SK-N-SH (cell line): ENCODE measurements around the gene PITPNB. TPM values are rescaled to one million over a fixed set of nuclear protein-coding genes. Genes with fewer than 3 reads are reported as not detected.

Experiments used
- CTCF ChIA-PET: fragments of 300-600, 350-600 bp; formaldehyde crosslinking; extraction: SDS; loops from one replicate; lab custom pipeline; 2021; lab: Yijun Ruan, JAX
- POLR2A ChIA-PET: fragments of 350-600 bp; sonication (Branson Sonifier 250); formaldehyde crosslinking; extraction: SDS; loops from one replicate; lab custom pipeline; 2020; ENCODE audit warnings: antibody characterized with exemption, inconsistent platforms; lab: Yijun Ruan, JAX
- DNase-seq: peaks from one replicate; pipeline ENCODE4 v3.0.0; 2012
- H2AFZ ChIP-seq: fragments of 200-600 bp; sonication (generic); 2 replicates; pipeline ENCODE4 v1.8.1; 2016; ENCODE audit warnings: antibody characterized with exemption, mild to moderate bottlenecking, low read depth
- H3F3A ChIP-seq: fragments of 200-600 bp; sonication (generic); replicated peaks from 2 replicates; pipeline ENCODE3; 2016; ENCODE audit warnings: antibody characterized with exemption, mild to moderate bottlenecking; ENCODE audit not compliant: insufficient read depth
- H3K27ac ChIP-seq, 2 experiments: fragments of 200-500 bp in 1 of 2; fragments of 200-600 bp in 1 of 2; sonication (Bioruptor generic) in 1 of 2; sonication (generic), shearing (Covaris generic) in 1 of 2; 2 replicates each; pipeline versions ENCODE4 v1.5.1 to v1.6.1; 2014 to 2016; ENCODE audit warnings: low read depth in 2 of 2, inconsistent platforms in 1 of 2, low read length in 1 of 2, mild to moderate bottlenecking in 1 of 2, mixed read lengths in 1 of 2
- H3K27me3 ChIP-seq: fragments of 200-600 bp; sonication (generic), shearing (Covaris generic); 2 replicates; pipeline ENCODE4 v1.6.1; 2016; ENCODE audit warnings: mixed run types; ENCODE audit not compliant: insufficient read depth
- H3K36me3 ChIP-seq, 2 experiments: fragments of 200-500 bp in 1 of 2; fragments of 200-600 bp in 1 of 2; sonication (Bioruptor generic) in 1 of 2; sonication (generic) in 1 of 2; replicated peaks in 1 of 2; 2 replicates each; pipeline versions ENCODE3 to v1.5.1; 2014 to 2016; ENCODE audit warnings: low read length in 1 of 2, mild to moderate bottlenecking in 1 of 2; ENCODE audit not compliant: insufficient read depth in 2 of 2, control insufficient read depth in 1 of 2
- H3K4me1 ChIP-seq, 2 experiments: fragments of 200-500 bp in 1 of 2; fragments of 200-600 bp in 1 of 2; sonication (Bioruptor generic) in 1 of 2; sonication (generic), shearing (Covaris generic) in 1 of 2; 2 replicates each; pipeline versions ENCODE4 v1.5.1 to v1.6.1; 2014 to 2016; ENCODE audit warnings: low read depth in 1 of 2, low read length in 1 of 2, mixed run types in 1 of 2; ENCODE audit not compliant: insufficient read depth in 2 of 2, control insufficient read depth in 1 of 2
- H3K4me2 ChIP-seq: fragments of 200-600 bp; sonication (generic), shearing (Covaris generic); 2 replicates; pipeline ENCODE4 v1.6.1; 2017; ENCODE audit warnings: mixed run types
- H3K4me3 ChIP-seq, 2 experiments: fragments of 200-500 bp in 1 of 2; fragments of 200-600 bp in 1 of 2; sonication (Bioruptor generic) in 1 of 2; sonication (generic), shearing (Covaris generic) in 1 of 2; 2 replicates each; pipeline versions ENCODE4 v1.5.1 to v1.8.1; 2014 to 2016; ENCODE audit warnings: low read depth in 2 of 2, inconsistent platforms in 1 of 2, low read length in 1 of 2, mild to moderate bottlenecking in 1 of 2, mixed read lengths in 1 of 2, moderate library complexity in 1 of 2
- H3K79me2 ChIP-seq: fragments of 200-600 bp; sonication (generic); 2 replicates; pipeline ENCODE4 v1.8.1; 2017; ENCODE audit warnings: mild to moderate bottlenecking; ENCODE audit not compliant: insufficient read depth
- H3K9ac ChIP-seq: fragments of 200-600 bp; sonication (generic); 2 replicates; pipeline ENCODE4 v1.6.1; 2017; ENCODE audit warnings: mixed run types
- H3K9me2 ChIP-seq: fragments of 200-600 bp; sonication (generic); 2 replicates; pipeline ENCODE4 v1.6.1; 2017; ENCODE audit warnings: mixed run types
- H3K9me3 ChIP-seq: fragments of 200-600 bp; sonication (generic); 2 replicates; pipeline ENCODE4 v1.6.1; 2017; ENCODE audit warnings: mixed run types, mild to moderate bottlenecking, moderate library complexity
- H4K20me1 ChIP-seq: fragments of 200-600 bp; sonication (generic); 2 replicates; pipeline ENCODE4 v1.6.1; 2017; ENCODE audit warnings: mild to moderate bottlenecking, mixed run types; ENCODE audit not compliant: insufficient read depth
- CHD2 ChIP-seq: fragments of 150-350 bp; IDR thresholded peaks from 2 replicates; pipeline ENCODE4 v1.6.1; 2018; ENCODE audit warnings: low read length; ENCODE audit not compliant: partially characterized antibody
- ELF1 ChIP-seq: IDR thresholded peaks from 2 replicates; pipeline ENCODE4 v1.4.0; 2012
- EP300 ChIP-seq, 2 experiments: IDR thresholded peaks; 2 replicates each; pipeline versions ENCODE4 v1.4.0 to v1.6.1; 2012; ENCODE audit warnings: borderline replicate concordance in 1 of 2, low read depth in 1 of 2, low read length in 1 of 2
- FOSL2 ChIP-seq: IDR thresholded peaks from 2 replicates; pipeline ENCODE4 v1.4.0; 2012; ENCODE audit warnings: low read depth, mild to moderate bottlenecking, moderate library complexity, borderline replicate concordance
- GABPA ChIP-seq: IDR thresholded peaks from 2 replicates; pipeline ENCODE4 v1.4.0; 2012; ENCODE audit warnings: low read depth, mild to moderate bottlenecking
- JUND ChIP-seq: IDR thresholded peaks from 2 replicates; pipeline ENCODE4 v1.4.0; 2012
- MXI1 ChIP-seq: IDR thresholded peaks from 2 replicates; pipeline ENCODE4 v1.6.1; 2012; ENCODE audit warnings: mild to moderate bottlenecking, low read depth, low read length, improper control_type of control experiment
- NFIC ChIP-seq: IDR thresholded peaks from 2 replicates; pipeline ENCODE4 v1.4.0; 2012; ENCODE audit warnings: borderline replicate concordance
- RCOR1 ChIP-seq: fragments of 150-350 bp; IDR thresholded peaks from 2 replicates; pipeline ENCODE4 v1.6.1; 2017; ENCODE audit warnings: antibody characterized with exemption, low read length
- TCF12 ChIP-seq: IDR thresholded peaks from 2 replicates; pipeline ENCODE4 v1.4.0; 2012
- TEAD4 ChIP-seq: IDR thresholded peaks from 2 replicates; pipeline ENCODE4 v1.4.0; 2012; ENCODE audit warnings: mild to moderate bottlenecking, borderline replicate concordance; ENCODE audit not compliant: insufficient read depth
- USF1 ChIP-seq: IDR thresholded peaks from 2 replicates; pipeline ENCODE4 v1.4.0; 2012; ENCODE audit warnings: low read depth, borderline replicate concordance
- WGBS: methylation state at CpG from one replicate; pipeline ENCODE4 v1.1.6; 2017; ENCODE audit warnings: low lambda C conversion rate; 5-methylcytosine and 5-hydroxymethylcytosine counted together
- polyA plus RNA-seq, 3 experiments: library from polyadenylated mRNA; depleted of rRNA; stranded (reverse); fragments of >200 nt; gene quantifications; 2 replicates each; pipeline ENCODE4 v1.2.3, GENCODE V29; 2012
- TF ChIP-seq, protein P1 (sequence below): IDR thresholded peaks from 2 replicates; pipeline ENCODE4 v1.4.0; 2012; ENCODE audit warnings: low read depth
- TF ChIP-seq, protein P2 (sequence below): fragments of 150-350 bp; IDR thresholded peaks from 2 replicates; pipeline ENCODE4 v1.6.1; 2017; ENCODE audit warnings: antibody characterized with exemption, low read length, low read depth, borderline replicate concordance

Gene PITPNB
- polyA plus RNA-seq, 1 of the 3 experiments (the other 2 are of a cell fraction) = 32.3 TPM

GRCh38 chr22:27834364-27835185, 84.5 kb downstream of the PITPNB start:
- H3K27ac ChIP-seq = no peak overlapping the region
- 88% methylated on average over 17 of the region's 20 CpGs for WGBS
- no peak overlapping the region for H3K4me2 ChIP-seq
- H3K9me3 ChIP-seq = no peaks in the 10 kb centered on the region
- TF ChIP-seq JUND (no peak), RCOR1 (no peak), TCF12 (no peak)
- DNase-seq = no peak
- no peaks in the 10 kb centered on the region for H3K9me2 ChIP-seq
- H3K79me2 ChIP-seq = no peaks in the 10 kb centered on the region
- H3K4me3 ChIP-seq = no peak overlapping the region
- H3K9ac ChIP-seq = no peak overlapping the region
- no peaks in the 10 kb centered on the region for H3K27me3 ChIP-seq
- H2AFZ ChIP-seq = no peak overlapping the region
- no peaks in the 10 kb centered on the region for H3K36me3 ChIP-seq
- H3F3A ChIP-seq = no peaks in the 10 kb centered on the region
- H3K4me1 ChIP-seq = peaks cover 0 to 8% of the 10 kb centered on the region in 2 experiments; a peak in 2 of 4 replicates
- CTCF ChIA-PET = no interaction called here
- H4K20me1 ChIP-seq = no peaks in the 10 kb centered on the region
- POLR2A ChIA-PET = no interaction called here

GRCh38 chr22:27833803-27834202, 85.3 kb downstream of the PITPNB start:
- H3K4me2 ChIP-seq = no peak overlapping the region
- no peaks in the 10 kb centered on the region for H4K20me1 ChIP-seq
- no peaks in the 10 kb centered on the region for H3K79me2 ChIP-seq
- no peak for TF ChIP-seq JUND
- TF ChIP-seq MXI1 = no peak
- TF ChIP-seq ELF1 = no peak
- TF ChIP-seq, protein P1, sequence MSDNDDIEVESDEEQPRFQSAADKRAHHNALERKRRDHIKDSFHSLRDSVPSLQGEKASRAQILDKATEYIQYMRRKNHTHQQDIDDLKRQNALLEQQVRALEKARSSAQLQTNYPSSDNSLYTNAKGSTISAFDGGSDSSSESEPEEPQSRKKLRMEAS = no peak
- no peak for TF ChIP-seq EP300 (IDR thresholded peaks at IDR 0.05; ENCODE audit: borderline replicate concordance in 1 of 2, low read depth in 1 of 2, low read length in 1 of 2)
- no peak for TF ChIP-seq NFIC
- TF ChIP-seq USF1 = no peak
- TF ChIP-seq, protein P2, sequence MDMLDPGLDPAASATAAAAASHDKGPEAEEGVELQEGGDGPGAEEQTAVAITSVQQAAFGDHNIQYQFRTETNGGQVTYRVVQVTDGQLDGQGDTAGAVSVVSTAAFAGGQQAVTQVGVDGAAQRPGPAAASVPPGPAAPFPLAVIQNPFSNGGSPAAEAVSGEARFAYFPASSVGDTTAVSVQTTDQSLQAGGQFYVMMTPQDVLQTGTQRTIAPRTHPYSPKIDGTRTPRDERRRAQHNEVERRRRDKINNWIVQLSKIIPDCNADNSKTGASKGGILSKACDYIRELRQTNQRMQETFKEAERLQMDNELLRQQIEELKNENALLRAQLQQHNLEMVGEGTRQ = no peak
- no peak for TF ChIP-seq GABPA
- no peak for TF ChIP-seq FOSL2
- no peak for TF ChIP-seq CHD2
- no peak for TF ChIP-seq TEAD4
- TF ChIP-seq, all 33 proteins: peak for 0
- H3K27ac ChIP-seq = no peak overlapping the region
- ChIA-PET CTCF (interaction anchor here (0.8 kb wide), 1 partner anchor 9 kb away, joined by 3 read pairs; no protein-coding TSS in a partner anchor), POLR2A (no interaction called here)
- no peak overlapping the region for H3K9ac ChIP-seq
- no peaks in the 10 kb centered on the region for H3K36me3 ChIP-seq
- no peaks in the 10 kb centered on the region for H3K27me3 ChIP-seq
- no peaks in the 10 kb centered on the region for H3K9me2 ChIP-seq
- H3K4me3 ChIP-seq = no peak overlapping the region
- no peaks in the 10 kb centered on the region for H3K9me3 ChIP-seq
- 92% methylated on average over 2 of the region's 2 CpGs for WGBS
- H3F3A ChIP-seq = no peaks in the 10 kb centered on the region
- no peak for DNase-seq
- peaks cover 0 to 8% of the 10 kb centered on the region in 2 experiments; a peak in 1 of 4 replicates for H3K4me1 ChIP-seq
- H2AFZ ChIP-seq = no peak overlapping the region
